Adrenal gland (tissue), 5 donors: Measurements from ENCODE around the gene PSMB11.

Source experiments
- POLR2A ChIP-seq, 2 donors: fragments of 450-650 bp; IDR thresholded peaks; one replicate each; pipeline ENCODE4 v1.6.1; 2017; ENCODE audit warnings: antibody characterized with exemption in 2 of 2, mild to moderate bottlenecking in 2 of 2, moderate library complexity in 1 of 2
- TF ChIP-seq, protein P1 (sequence below), 6 experiments: fragments of 450-650 bp in 4 of 6; fragments of 200-600 bp in 2 of 6; sonication (generic) in 1 of 6; IDR thresholded peaks; 1 replicate in 5 of 6; 2 replicates in 1 of 6; pipeline versions ENCODE4 v1.5.1 to v1.8.0; 2016 to 2021; ENCODE audit warnings: antibody characterized with exemption in 6 of 6, mild to moderate bottlenecking in 2 of 6, moderate library complexity in 1 of 6
- donor health status: DM: no; HTN: no; CAD: no.

DNA sequence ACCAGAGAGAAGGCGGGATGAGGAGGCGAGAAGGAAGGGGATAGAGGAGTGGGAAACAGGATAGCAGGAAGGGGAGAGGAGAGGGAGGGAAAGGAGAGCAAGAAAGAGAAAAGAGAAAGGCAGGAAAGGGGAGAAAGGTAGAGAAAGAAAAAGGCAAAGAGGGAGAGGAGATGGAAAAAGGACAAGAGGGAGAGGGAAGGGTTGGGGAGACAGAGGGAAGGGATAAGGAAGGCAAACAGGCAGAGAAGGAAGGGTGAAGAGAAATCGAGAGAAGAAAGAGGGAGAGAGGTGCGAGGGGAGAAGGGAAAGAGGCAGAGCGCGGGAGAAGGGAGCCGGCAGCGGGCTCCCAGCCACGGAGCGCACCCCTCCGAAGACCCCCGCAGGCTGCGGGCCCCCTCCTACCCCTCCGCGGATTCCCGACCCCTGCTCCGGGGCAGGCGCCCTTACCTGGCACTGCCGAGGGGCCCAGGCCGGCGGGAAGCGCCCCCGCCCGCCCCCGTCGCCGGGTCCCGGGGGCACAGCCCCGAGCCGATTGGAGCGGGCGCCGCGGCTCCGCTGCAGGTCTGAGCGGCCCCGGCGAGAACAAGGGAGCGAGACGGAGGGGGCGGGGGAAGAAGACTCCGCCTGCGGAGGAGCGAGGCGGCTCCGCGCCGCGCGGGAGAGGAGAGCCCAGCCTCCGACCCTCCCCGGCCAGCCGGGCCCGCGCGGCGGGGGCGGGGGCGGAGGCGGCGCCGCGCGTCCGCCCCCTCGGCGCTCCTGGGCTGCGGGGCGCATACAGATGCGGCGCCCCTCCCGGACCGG is 15.1 kb downstream of the PSMB11 start, which contains the start of gene CDH24:
- TF ChIP-seq, protein P1, sequence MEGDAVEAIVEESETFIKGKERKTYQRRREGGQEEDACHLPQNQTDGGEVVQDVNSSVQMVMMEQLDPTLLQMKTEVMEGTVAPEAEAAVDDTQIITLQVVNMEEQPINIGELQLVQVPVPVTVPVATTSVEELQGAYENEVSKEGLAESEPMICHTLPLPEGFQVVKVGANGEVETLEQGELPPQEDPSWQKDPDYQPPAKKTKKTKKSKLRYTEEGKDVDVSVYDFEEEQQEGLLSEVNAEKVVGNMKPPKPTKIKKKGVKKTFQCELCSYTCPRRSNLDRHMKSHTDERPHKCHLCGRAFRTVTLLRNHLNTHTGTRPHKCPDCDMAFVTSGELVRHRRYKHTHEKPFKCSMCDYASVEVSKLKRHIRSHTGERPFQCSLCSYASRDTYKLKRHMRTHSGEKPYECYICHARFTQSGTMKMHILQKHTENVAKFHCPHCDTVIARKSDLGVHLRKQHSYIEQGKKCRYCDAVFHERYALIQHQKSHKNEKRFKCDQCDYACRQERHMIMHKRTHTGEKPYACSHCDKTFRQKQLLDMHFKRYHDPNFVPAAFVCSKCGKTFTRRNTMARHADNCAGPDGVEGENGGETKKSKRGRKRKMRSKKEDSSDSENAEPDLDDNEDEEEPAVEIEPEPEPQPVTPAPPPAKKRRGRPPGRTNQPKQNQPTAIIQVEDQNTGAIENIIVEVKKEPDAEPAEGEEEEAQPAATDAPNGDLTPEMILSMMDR (IDR thresholded peaks at IDR 0.05): peak in 1 of 6 experiments; percentile 1
- peak in 1 of 2 donors; percentile 49 for TF ChIP-seq POLR2A (IDR thresholded peaks at IDR 0.05)
